Activated CD4-positive, alpha-beta T cell treated with anti-CD3 and anti-CD28 coated beads for 36 hours (primary cell): ENCODE results near the gene SPRR2D. TPM values are rescaled to one million over a fixed set of nuclear protein-coding genes. Genes with fewer than 3 reads are reported as not detected.

ENCODE experiments used
- ATAC-seq: fragments of 200-7000 bp; cut with Tn5 transposase; one replicate; pipeline ENCODE4 v1.10.0; 2021; ENCODE audit warnings: mild to moderate bottlenecking, moderate library complexity
- CTCF ChIA-PET: fragments of 350-600 bp; sonication (Branson Sonifier 250); formaldehyde crosslinking; loops from one replicate; lab custom pipeline; 2021; ENCODE audit warnings: antibody characterized with exemption; lab: Charles Lee
- POLR2A ChIA-PET: fragments of 350-600 bp; sonication (Branson Sonifier 250); formaldehyde crosslinking; loops from one replicate; lab custom pipeline; 2021; ENCODE audit warnings: antibody characterized with exemption, inconsistent platforms; lab: Charles Lee
- DNase-seq: peaks from one replicate; pipeline ENCODE4 v3.0.0-alpha.2; 2020
- H3K27ac Mint-ChIP-seq: one replicate; pipeline ENCODE4 v1.8.0; 2021; ENCODE audit warnings: mixed read lengths
- H3K27me3 Mint-ChIP-seq: one replicate; pipeline ENCODE4 v1.8.0; 2021; ENCODE audit warnings: mixed read lengths
- H3K36me3 Mint-ChIP-seq: one replicate; pipeline ENCODE4 v1.8.0; 2021; ENCODE audit warnings: low read depth, mixed read lengths
- H3K4me1 Mint-ChIP-seq: one replicate; pipeline ENCODE4 v1.8.0; 2021; ENCODE audit warnings: mixed read lengths
- H3K4me3 Mint-ChIP-seq: one replicate; pipeline ENCODE4 v1.8.0; 2021; ENCODE audit warnings: mild to moderate bottlenecking, moderate library complexity, mixed read lengths
- H3K9me3 Mint-ChIP-seq: one replicate; pipeline ENCODE4 v1.8.0; 2021; ENCODE audit warnings: low read depth, mixed read lengths
- intact Hi-C, 2 experiments: fragments of 100-400 bp; cut with DNase I in 1 of 2; cut with micrococcal nuclease in 1 of 2; formaldehyde crosslinking; loops; one replicate each; pipeline versions ENCODE4 v1.14.2 to v1.15.1; 2022 to 2024; cut with DNase I, micrococcal nuclease
- total RNA-seq, 2 experiments: library from RNA; stranded (reverse); gene quantifications; one replicate each; pipeline ENCODE4 v1.2.3, GENCODE V29; 2021

Gene SPRR2D
- total RNA-seq, 2 experiments from 2014 or later = not detected

DNA sequence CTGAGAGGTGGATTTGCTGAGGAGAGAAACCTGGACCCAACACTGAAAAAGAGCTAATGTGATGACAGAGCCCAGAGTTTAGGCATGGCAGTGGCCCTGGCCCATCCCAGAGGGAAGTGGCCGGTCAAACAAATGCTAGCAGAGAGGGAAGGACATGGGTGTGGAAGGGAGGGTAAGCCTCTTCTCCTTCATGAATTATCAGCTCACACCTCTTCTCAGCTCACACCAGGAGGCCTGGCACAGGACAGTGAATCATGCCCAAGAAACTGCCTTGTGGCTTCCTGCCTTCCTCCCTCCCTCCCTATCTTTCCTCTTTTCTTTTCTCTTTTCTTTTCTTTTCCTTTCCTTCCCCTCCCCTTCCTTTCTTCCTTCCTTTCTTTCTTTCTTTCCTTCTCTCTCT is 40.6 kb downstream of the SPRR2D start:
- ChIA-PET POLR2A (interaction anchor here (0.5 kb wide), 1 partner anchor 14 kb away, joined by 3 read pairs; no protein-coding TSS in a partner anchor), CTCF (no interaction called here)
- Mint-ChIP-seq H3K9me3 (no peaks in the 10 kb centered on the region), H3K4me1 (no peaks in the 10 kb centered on the region), H3K36me3 (no peaks in the 10 kb centered on the region), H3K27me3 (peaks cover 26% of the 10 kb centered on the region), H3K4me3 (no peak overlapping the region), H3K27ac (no peak overlapping the region)
- intact Hi-C loops = no loop called here
- no peak for ATAC-seq
- no peak for DNase-seq

DNA sequence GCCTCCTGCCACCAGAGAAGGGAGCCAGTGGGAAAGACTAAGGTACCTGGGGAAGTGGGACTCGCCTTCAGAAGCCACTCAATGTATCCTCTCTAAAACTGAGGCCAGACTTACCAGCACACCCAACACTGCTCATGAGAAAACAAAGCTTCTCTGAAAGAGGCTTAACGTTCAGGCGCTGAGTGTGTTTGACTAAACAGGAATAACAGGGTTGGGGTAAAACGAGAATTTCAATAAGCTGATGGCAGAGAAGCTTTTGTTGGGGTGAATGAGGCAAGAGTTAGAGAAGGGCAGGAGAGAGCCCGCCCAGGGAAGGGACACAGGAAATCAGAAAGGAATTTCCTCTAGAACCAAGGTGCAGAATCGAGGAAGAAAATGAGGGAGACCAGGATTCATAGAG is 41.1 kb downstream of the SPRR2D start:
- H3K4me1 Mint-ChIP-seq = no peaks in the 10 kb centered on the region
- CTCF ChIA-PET = no interaction called here

DNA sequence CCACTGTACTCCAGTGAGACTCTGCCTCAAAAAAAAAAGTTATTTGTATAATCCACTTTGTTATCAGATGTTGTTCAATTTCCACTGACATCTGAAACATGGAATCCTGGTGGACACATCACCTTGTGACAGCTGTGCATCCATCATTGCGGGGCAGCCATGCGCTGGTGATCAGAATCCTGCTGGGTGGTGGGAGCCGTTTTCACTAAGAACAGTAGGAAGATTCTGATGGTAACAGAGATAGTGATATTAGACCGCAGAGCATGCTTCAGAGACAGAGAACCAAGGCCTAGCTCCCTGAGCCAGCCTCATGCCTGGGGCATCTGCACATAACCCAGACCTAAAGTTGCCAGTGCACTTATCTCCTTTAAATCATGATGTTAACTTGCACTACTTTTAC is 42.4 kb downstream of the SPRR2D start:
- Mint-ChIP-seq H3K9me3 (no peaks in the 10 kb centered on the region), H3K27ac (no peak overlapping the region), H3K4me1 (no peaks in the 10 kb centered on the region), H3K27me3 (peaks cover 22% of the 10 kb centered on the region), H3K4me3 (no peak overlapping the region), H3K36me3 (no peaks in the 10 kb centered on the region)
- intact Hi-C loops = no loop called here
- POLR2A ChIA-PET = no interaction called here
- CTCF ChIA-PET = interaction anchor here (0.7 kb wide), 1 partner anchor 9 kb away, joined by 3 read pairs; no protein-coding TSS in a partner anchor
- ATAC-seq (no peak), DNase-seq (no peak)

More for the DNA sequence above, 41.1 kb downstream of the SPRR2D start:
- peaks cover 26% of the 10 kb centered on the region for H3K27me3 Mint-ChIP-seq
- POLR2A ChIA-PET = interaction anchor here (0.5 kb wide), 1 partner anchor 15 kb away, joined by 3 read pairs; no protein-coding TSS in a partner anchor
- H3K4me3 Mint-ChIP-seq = no peak overlapping the region
- ATAC-seq (no peak), DNase-seq (no peak)
- no peaks in the 10 kb centered on the region for H3K9me3 Mint-ChIP-seq
- intact Hi-C loops = no loop called here
- no peaks in the 10 kb centered on the region for H3K36me3 Mint-ChIP-seq
- no peak overlapping the region for H3K27ac Mint-ChIP-seq

DNA sequence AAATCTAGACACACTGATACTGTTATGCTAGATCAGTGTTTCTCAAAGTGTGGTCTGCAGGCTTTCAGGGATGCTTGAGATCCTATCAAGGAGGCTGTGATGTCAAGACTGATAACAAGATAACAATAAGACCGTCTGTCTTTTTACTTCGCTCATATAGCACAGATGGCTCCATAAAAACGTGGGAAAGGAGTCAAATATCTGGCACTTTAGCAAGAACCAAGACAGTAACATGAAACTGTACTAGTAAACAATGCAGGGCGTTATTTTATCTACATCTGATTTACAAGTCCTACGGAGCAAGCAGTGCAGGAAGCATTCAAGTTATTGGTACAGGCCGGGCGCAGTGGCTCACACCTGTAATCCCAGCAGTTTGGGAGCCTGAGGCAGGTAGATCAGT is 43.0 kb downstream of the SPRR2D start:
- Mint-ChIP-seq H3K27ac (no peak overlapping the region), H3K4me3 (no peak overlapping the region), H3K9me3 (no peaks in the 10 kb centered on the region), H3K36me3 (no peaks in the 10 kb centered on the region), H3K4me1 (no peaks in the 10 kb centered on the region), H3K27me3 (peaks cover 22% of the 10 kb centered on the region)
- POLR2A ChIA-PET = no interaction called here
- DNase-seq = no peak
- intact Hi-C loops = no loop called here
- CTCF ChIA-PET = no interaction called here
- ATAC-seq = no peak

DNA sequence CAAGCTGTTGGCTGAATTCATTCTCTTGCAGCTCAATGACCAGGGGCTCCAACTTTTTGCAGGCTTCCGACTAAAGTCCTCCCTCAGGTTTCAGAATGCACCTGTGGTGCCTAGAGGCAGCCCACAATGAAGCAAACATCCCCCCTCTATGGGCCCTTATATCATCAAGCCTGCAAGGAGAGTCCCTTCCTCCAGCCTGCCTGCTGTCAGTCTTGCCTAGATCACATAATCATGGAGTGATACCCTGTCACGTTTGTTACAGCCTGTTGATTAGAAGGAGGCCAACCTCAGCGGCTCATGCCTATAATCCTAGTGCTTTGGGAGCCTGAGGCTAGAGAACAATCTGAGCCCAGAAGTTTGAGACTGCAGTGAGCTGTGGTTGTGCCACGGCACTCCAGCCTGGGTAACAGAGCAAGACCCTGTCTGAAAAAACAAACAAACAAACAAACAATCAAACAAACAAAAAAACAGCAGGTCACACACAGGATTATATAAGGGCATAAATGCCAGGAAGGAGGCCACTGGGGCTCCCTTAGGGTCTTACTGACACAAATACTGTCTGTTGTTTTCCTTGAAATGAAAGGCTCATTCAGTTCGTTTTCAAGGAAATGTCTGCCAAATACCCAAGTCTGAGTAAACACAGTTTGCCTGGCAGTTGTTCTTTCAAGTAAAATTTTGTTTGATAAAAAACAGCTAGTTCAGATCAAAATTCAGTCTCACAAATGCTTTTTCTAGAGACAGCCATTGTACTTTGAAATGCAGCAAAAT is 44.1 kb downstream of the SPRR2D start:
- no peak for ATAC-seq
- no peak for DNase-seq
- CTCF ChIA-PET = interaction anchor here (0.7 to 1.3 kb wide), 2 partner anchors 10 to 28 kb away, joined by 3 read pairs; no protein-coding TSS in a partner anchor
- POLR2A ChIA-PET = no interaction called here
- Mint-ChIP-seq H3K27me3 (peaks cover 19% of the 10 kb centered on the region), H3K4me3 (no peak overlapping the region), H3K4me1 (no peaks in the 10 kb centered on the region), H3K9me3 (no peaks in the 10 kb centered on the region), H3K36me3 (no peaks in the 10 kb centered on the region), H3K27ac (no peak overlapping the region)
- intact Hi-C loops = no loop called here

DNA sequence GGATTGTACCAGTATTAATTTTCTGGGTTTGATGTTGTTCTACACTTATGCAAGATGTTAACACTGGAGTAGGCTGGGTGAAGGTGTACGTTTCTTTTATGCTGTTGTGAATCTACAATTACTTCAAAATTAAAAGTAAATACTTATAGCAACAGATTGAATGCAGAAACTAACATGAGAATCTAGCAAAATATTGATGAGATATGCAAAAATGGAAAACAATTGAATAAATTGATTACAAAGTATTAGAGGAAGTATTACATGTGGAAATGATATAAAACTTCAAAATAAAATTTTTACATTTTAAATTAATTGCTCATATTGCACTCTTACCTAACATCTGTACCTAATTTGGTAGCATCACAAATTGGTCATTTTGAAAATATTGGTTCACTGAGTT is 45.1 kb downstream of the SPRR2D start:
- Mint-ChIP-seq H3K9me3 (no peaks in the 10 kb centered on the region), H3K4me1 (no peaks in the 10 kb centered on the region), H3K27ac (no peak overlapping the region), H3K27me3 (peaks cover 21% of the 10 kb centered on the region), H3K4me3 (no peak overlapping the region), H3K36me3 (no peaks in the 10 kb centered on the region)
- DNase-seq (no peak), ATAC-seq (no peak)
- POLR2A ChIA-PET = no interaction called here
- intact Hi-C loops = no loop called here
- CTCF ChIA-PET = no interaction called here

DNA sequence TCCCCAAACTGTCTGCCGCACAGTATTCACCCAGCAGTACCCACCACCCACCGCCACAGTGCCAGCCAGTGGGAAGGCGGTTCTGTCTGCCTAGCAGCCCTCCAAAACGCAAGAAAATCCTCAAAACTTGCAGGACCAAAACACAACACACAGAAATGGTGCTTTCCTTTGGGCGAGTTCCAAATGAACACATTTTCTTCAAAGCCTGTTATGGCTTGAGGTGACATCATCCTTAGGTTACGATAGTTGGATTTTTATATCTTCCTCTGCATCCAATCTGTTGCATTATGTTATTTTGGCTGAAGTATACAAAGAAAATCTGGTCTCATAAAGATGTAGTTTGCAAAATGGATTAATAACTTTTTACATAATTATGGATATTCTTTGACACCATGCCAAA is 47.7 kb downstream of the SPRR2D start:
- no peaks in the 10 kb centered on the region for H3K4me1 Mint-ChIP-seq
- no peak overlapping the region for H3K27ac Mint-ChIP-seq

More for the DNA sequence above, 47.7 kb downstream of the SPRR2D start:
- POLR2A ChIA-PET = no interaction called here
- CTCF ChIA-PET = no interaction called here
- no peaks in the 10 kb centered on the region for H3K36me3 Mint-ChIP-seq
- H3K4me3 Mint-ChIP-seq = no peak overlapping the region
- intact Hi-C loops = no loop called here
- H3K27me3 Mint-ChIP-seq = peaks cover 14% of the 10 kb centered on the region
- H3K9me3 Mint-ChIP-seq = no peaks in the 10 kb centered on the region
- ATAC-seq (no peak), DNase-seq (no peak)

Other genes with a start within 250 kb of the SPRR2D start
- not detected for gene LCE1D, start 244.4 kb downstream of the SPRR2D start, total RNA-seq
- not detected for gene LCE1C, start 234.5 kb downstream of the SPRR2D start, total RNA-seq
- not detected for gene LCE1B, start 229.1 kb downstream of the SPRR2D start, total RNA-seq
- not detected for gene LCE1A, start 213.6 kb downstream of the SPRR2D start, total RNA-seq
- gene LCE6A, start 198.3 kb downstream of the SPRR2D start, total RNA-seq = not detected
- not detected for gene LCE7A, start 181.1 kb downstream of the SPRR2D start, total RNA-seq
- not detected for gene SMCP, start 162.8 kb downstream of the SPRR2D start, total RNA-seq
- gene IVL, start 132.6 kb downstream of the SPRR2D start, total RNA-seq = under 1 TPM in 1 of 2 experiments, not detected in 1; 0.07 TPM
- not detected for gene SPRR5, start 93.9 kb downstream of the SPRR2D start, total RNA-seq
- gene SPRR4, start 70.5 kb downstream of the SPRR2D start, total RNA-seq = not detected
- not detected for gene SPRR1A, start 57.0 kb downstream of the SPRR2D start, total RNA-seq
- gene SPRR3, start 39.4 kb downstream of the SPRR2D start, total RNA-seq = not detected
- not detected for gene SPRR1B, start 9.9 kb downstream of the SPRR2D start, total RNA-seq
- gene SPRR2A, start 16.4 kb upstream of the SPRR2D start, total RNA-seq = not detected
- gene SPRR2B, start 30.5 kb upstream of the SPRR2D start, total RNA-seq = not detected
- not detected for gene SPRR2E, start 53.4 kb upstream of the SPRR2D start, total RNA-seq
- not detected for gene SPRR2F, start 72.4 kb upstream of the SPRR2D start, total RNA-seq
- not detected for gene SPRR2G, start 109.8 kb upstream of the SPRR2D start, total RNA-seq
- not detected for gene LELP1, start 162.3 kb upstream of the SPRR2D start, total RNA-seq
- not detected for gene PRR9, start 176.5 kb upstream of the SPRR2D start, total RNA-seq
- gene LORICRIN, start 218.6 kb upstream of the SPRR2D start, total RNA-seq = not detected